GM21786 (cell line): ENCODE results near the gene HMMR.
"Not testable (repeated sequence)": the region's sequence is repeated elsewhere in the genome, so short reads cannot be mapped to it uniquely, and the experiment has no call there.

ENCODE experiments used
- ATAC-seq: cut with Tn5 transposase; IDR thresholded peaks from one replicate; pipeline ENCODE4 v1.9.1; 2021; ENCODE audit not compliant: unreplicated experiment

The HMMR gene

DNA sequence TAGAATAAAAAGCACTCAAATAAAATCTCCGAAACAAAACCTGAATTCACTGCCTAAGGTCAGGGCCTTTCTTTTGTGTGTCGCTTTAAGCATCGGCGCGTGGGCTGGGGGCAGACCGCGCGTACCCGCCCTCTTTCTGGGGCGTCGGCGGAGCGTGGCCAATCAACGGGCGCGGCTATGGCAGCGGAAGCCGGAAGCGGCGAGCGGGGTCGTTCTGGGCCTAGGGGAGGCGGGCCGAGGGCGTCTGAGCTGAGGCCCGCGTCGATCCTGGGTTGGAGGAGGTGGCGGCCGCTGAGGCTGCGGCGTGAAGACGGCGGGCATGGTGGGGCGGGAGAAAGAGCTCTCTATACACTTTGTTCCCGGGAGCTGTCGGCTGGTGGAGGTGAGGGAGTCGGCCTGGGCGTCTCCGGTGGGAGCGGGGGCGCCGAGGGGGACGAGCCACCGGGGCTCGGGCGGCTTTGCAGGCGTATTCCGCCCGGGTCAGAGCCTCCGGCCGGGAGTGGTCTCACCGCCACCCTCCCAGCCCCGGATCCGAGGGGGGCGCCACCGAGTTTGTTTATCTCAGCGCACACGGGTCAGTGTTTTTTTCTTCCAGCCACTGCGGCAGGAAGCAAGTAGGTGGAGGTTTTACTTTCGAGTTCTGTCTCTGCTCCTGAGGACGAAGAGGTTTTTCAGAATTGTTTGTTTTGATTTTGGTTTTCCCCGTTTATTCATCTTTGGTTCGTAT is 45.1 kb downstream of the HMMR start, which contains the start of gene MAT2B:
TSS of gene MAT2B (plus strand) at position 252 of the 727 bp plus-strand sequence. CDS start at position 320, 68 bp downstream.
- ATAC-seq = peak; percentile 80

DNA sequence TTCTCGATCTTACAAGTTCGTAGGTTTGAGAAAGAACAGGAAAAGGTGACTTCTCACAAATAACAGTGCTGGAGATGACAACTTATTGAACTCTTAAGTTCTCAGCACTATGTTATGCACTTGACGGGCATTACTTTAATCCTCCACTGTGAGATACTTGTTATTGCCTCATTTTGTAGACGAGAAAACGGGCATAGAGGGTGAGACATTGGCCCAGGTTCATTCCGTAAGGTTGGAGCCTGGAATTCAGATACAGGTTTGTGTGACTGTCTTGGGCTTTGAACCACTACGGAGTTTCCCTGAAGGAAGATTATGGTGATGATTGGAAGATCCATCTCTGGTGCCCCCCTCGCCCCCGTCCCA is 45.6 kb downstream of the HMMR start:
- peak; percentile 6 for ATAC-seq

DNA sequence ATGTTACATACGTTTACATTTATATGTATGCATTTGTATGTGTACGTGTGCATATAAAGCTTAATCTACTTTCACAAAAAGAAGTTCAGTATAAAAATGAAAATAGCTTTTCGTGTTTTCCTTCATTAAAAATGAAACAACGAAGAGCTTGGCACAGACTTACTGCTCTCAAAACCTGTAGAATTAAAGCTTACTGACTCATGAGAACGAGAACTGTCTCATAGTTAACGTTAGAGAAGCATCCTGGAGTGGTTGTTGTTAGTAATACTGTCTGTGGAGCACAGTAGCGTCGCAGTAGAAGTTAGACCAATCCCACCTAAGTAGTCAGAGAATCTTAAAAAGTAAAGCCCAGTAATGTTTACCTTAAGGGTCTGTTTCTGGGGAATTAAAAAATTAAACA is 46.3 kb downstream of the HMMR start:
- no peak for ATAC-seq

DNA sequence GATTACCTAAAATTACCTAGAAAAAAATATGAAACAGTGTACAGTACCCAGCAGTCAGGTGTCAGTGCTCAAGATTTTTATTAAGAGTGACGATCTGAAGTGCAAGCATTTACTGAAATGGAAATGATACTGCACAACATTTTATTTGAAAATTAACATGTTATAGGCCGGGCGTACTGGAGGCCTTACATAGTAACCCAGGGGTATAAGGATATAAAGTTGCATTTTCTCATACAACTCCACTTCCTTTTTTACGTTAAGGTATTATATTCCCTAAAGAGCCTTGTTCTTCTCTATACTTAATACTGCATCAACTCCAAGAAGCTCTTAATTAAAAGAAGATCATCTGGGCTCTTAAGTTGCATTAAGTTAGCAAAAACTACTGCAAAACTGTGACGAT is 48.3 kb downstream of the HMMR start:
- no peak for ATAC-seq

DNA sequence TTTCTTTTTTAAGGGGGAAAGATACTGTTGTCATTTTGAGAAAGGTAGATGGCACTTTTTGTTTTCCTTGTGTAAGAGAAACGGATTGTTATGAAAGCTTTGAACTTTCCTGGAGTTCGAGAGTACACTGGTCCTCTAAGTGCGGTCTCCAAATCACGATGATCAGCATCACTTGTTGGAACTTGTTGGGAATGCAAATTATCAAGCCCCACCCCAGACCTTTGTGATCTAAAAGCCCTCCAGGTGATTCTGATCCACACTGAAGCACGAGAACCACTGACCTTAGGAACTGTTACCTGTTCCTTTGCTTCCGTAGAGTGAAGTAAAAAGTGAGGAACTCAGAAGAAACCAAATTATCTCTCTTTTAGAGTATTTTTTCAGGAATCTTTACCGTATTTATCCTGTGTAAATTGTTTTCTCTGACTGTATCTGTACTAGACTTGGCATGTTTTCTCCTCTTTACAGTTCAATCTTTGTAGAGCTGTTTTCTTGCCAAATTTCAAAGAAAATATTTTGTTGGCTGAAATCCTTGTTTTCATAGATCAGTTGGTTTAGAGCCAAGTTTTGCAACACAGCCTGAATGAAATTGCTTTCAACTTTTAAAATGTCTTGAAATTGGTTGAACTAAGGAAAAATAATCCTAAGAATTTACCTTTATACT is 49.0 kb downstream of the HMMR start:
- ATAC-seq = no peak

DNA sequence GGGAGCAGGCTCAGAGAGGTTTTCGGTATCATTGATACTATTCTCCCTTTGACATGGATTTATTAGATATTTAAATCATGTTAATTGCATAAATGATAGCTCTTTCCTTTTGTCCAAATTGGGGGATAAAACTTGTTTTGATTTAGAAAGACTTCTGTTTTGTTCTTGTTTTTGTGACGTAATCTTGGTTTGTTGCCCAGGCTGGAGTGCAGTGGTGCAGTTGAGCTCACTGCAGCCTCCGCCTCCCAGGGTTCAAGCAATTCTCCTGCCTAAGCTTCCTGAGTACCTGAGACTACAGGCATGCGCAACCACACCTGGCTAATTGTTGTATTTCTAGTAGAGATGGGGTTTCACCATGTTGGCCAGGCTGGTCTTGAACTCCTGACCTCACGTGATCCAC is 52.1 kb downstream of the HMMR start:
- no peak for ATAC-seq

DNA sequence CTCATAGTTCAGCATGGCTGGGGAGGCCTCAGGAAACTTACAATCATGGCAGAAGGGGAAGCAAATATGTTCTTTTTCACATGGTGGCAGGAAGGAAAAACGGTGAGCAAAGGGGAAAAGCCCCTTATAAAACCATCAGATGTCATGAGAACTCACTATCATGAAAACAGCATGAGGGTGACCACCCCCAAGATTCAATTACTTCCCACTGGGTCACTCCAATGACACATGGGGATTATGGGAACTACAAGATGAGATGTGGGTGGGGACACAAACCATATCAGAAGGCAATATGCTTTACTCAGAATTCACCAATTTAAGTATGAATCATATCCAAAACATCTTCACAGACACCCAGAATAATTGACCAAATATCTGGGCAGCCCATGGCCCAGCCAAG is 64.7 kb downstream of the HMMR start:
- ATAC-seq = no peak

DNA sequence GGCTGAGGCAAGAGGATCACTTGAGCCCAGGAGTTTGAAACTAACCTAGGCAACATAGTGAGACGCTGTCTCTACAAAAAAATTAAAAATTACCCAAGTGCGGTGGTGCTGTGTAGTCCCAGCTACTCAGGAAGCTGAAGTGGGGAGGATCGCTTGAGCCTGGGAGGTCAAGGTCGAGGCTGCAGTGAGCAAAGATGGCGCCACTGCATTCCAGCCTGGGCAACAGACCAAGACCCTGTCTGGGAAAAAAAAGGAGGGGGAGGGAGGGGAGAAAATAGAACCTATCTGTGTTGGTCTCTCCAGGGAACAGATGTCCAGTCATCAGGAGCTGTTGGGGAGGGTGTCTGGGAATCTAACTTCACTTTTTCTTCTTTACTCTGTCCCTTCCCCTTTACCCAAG is 69.3 kb downstream of the HMMR start:
- no peak for ATAC-seq

DNA sequence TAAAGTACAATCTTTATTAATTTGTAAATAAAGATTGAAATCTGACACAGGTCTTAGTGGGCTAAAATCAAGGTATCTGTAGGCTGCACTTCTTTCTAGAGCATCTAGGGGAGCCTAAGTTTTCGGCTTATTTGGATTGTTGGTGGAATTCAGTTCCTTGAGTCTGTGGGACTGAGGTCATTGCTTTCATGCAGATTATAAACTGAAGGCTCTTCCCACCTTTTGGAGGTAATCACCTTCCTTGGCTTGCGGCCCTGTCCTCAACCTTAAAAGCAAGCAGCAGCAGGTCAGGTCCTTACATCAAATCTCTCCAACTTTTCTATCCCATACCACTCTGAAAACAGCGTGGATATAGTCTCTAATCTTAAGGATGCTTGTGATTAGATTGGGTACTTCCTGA is 70.8 kb downstream of the HMMR start:
- no peak for ATAC-seq

DNA sequence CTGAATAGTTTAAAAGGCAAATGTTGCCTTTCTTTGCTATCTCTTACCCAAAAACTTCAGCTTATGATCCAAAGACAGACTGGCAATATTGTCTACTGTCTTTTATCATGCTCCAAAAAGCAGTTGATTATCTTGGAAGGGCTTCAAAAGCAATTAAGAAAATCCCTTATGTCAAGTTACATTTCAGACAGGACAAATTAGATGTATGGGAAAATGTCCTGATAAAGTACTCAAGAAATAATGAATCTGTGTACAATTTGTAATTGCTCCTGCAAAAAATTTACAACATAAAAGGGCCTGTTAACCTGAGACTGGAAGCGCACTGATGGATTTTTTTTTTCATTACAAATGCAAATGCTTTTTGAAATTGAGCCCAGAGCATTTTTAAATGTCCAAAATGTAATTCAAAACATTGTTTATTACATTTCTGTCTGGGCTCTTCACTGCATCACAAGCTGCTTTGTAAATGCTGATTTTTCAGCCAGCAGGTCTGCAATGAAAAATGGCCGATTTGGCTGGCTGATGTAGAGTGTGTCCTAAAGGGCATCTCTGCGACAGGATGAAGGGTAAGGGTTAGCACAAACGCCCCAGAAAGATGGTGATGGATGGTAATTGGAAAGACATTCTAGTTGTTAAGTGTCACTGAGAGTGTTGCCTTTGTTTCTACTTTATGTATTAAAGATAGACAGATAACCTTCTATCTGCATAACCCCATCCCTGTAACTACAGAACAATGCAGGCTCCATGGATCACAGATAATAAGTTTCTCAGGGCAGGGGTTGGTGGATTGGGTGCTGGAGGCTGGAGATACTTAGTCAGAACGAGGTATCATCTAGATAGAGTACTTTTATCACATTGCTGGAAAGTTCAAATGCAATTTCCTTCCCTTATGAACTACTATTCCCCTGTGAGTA is 72.0 kb downstream of the HMMR start:
- no peak for ATAC-seq

DNA sequence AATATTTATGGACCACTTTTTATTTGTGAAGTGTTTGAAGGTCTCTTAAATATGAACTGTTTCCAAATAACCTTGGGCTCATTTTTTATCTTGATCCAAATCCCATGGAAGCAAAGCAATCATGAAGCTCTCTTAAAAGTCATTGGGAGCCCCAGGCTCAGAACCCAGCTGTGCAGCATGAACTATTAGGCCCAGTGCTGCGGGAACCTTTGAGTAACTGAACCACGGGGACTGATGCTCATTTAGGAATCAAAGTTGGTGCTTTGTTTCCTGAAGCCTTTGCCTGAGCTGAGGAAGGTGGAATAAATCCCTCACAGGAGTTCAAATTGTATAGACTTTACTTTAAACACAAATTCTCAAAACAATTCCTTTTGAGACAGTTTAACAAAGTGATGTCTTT is 72.8 kb downstream of the HMMR start:
- no peak for ATAC-seq

DNA sequence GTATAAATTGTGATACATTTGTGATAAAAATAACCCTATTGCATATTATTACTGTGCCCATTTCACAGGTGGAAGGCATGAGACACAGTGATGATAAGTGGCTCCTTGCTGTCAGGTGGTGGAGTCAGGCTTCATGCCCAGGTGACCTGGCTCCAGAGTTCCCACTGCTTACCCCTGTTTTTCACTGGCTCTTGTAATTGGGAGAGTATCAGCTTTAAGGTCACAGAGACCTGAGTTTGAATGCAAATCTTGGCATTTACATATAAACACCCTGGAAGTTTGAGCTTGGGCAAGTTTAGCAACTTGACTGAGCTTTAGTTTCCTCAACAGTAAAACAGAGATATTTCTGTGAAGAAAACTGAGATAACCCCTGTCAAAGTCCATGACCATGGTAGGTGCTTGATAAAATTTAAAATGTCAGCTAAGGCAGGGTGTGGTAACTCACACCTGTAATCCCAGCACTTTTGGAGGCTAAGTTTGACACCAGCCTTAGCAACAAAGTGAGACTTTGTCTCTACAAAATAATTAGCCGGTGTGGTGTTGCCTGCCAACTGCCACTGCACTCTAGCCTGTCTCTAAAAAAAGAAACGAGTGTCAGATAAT is 74.2 kb downstream of the HMMR start:
- no peak for ATAC-seq

DNA sequence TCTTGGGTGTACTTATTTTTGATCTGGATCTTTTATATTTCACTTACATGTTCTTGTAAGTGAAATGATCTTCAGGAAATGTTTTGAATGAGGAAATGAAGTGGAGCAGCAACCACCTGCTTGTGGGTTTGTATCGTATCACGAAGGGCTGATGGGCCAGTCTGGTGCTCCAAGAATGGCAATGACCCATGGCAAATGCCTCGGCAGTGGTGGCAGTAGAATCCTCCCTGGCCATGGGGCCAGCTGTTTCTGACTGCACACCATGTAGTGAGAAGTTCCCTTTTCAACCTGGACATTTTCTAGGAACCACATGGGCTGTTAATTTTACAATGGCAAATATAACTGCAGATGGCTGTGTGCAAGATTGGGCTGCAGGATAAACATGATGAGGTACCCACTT is 74.9 kb downstream of the HMMR start:
- no peak for ATAC-seq

DNA sequence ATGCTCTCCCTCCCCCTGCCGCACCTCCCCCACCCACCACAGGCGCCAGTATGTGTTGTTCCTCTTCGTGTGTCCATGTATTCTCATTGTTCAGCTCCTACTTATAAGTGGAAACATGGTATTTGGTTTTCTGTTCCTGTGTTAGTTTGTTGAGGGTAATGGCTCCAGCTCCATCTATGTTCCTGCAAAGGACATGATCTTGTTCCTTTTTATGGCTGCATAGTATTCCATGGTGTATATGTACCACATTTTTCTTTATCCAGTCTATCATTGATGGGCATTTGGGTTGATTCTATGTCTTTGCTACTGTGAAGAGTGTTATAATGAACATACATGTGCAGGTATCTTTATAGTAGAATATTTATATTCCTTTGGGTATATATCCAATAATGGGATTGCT is 76.0 kb downstream of the HMMR start:
- ATAC-seq = not testable (repeated sequence)

DNA sequence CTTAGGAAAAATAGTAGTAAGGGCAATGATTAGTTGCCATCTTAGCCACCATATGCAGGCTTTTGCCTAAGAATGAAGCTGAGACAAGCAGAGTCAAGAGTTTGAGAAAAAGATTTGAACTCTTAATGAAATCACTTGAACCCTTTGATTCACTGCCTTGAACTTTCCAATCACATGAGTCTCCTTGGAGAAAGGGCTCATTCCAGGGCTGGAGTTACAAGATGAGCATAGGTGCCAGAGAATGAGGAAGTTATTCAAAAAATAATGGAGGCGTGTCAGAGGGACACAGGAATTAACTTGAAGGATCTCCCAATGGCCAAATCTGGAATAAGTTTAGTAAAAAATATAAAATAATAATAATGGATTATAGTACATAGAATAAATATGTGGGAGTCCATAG is 80.3 kb downstream of the HMMR start:
- ATAC-seq = no peak
